HEK293 (cell line): ENCODE measurements around the gene PLEKHF1.

Source experiments
- CTCF ChIP-seq: fragments of 450-650 bp; formaldehyde crosslinking; IDR thresholded peaks from 2 replicates; pipeline ENCODE4 v1.5.1; 2016; ENCODE audit warnings: missing biosample characterization, missing genetic modification characterization
- KLF7 ChIP-seq: fragments of 450-650 bp; formaldehyde crosslinking; IDR thresholded peaks from 2 replicates; pipeline ENCODE4 v1.5.1; 2016; ENCODE audit warnings: missing biosample characterization, missing genetic modification characterization, borderline replicate concordance
- PATZ1 ChIP-seq: fragments of 450-650 bp; formaldehyde crosslinking; IDR thresholded peaks from 2 replicates; pipeline ENCODE4 v1.5.1; 2016; ENCODE audit warnings: missing biosample characterization, missing genetic modification characterization
- ZBTB1 ChIP-seq: fragments of 450-650 bp; formaldehyde crosslinking; IDR thresholded peaks from 2 replicates; pipeline ENCODE4 v1.5.1; 2016; ENCODE audit warnings: missing biosample characterization, missing genetic modification characterization
- ZFP69B ChIP-seq: fragments of 450-650 bp; formaldehyde crosslinking; IDR thresholded peaks from 2 replicates; pipeline ENCODE4 v1.5.1; 2016; ENCODE audit warnings: missing biosample characterization, missing genetic modification characterization
- ZNF16 ChIP-seq: fragments of 450-650 bp; formaldehyde crosslinking; IDR thresholded peaks from 2 replicates; pipeline ENCODE4 v1.5.1; 2016; ENCODE audit warnings: low read depth, missing biosample characterization, missing genetic modification characterization
- ZNF280C ChIP-seq: fragments of 450-650 bp; formaldehyde crosslinking; IDR thresholded peaks from 2 replicates; pipeline ENCODE4 v1.5.1; 2016; ENCODE audit warnings: missing biosample characterization, missing genetic modification characterization
- ZNF521 ChIP-seq: fragments of 450-650 bp; formaldehyde crosslinking; IDR thresholded peaks from 2 replicates; pipeline ENCODE4 v1.5.1; 2017; ENCODE audit warnings: missing biosample characterization, mild to moderate bottlenecking, missing genetic modification characterization
- ZNF629 ChIP-seq: fragments of 450-650 bp; formaldehyde crosslinking; IDR thresholded peaks from 2 replicates; pipeline ENCODE4 v1.5.1; 2017; ENCODE audit warnings: missing biosample characterization, missing genetic modification characterization
- ZSCAN30 ChIP-seq: fragments of 450-650 bp; IDR thresholded peaks from 2 replicates; pipeline ENCODE4 v1.5.1; 2018; ENCODE audit warnings: missing biosample characterization, mild to moderate bottlenecking, missing genetic modification characterization, moderate library complexity
- TF ChIP-seq, protein P1 (sequence below): fragments of 450-650 bp; IDR thresholded peaks from 2 replicates; pipeline ENCODE4 v1.5.1; 2018; ENCODE audit warnings: missing biosample characterization, missing genetic modification characterization
- TF ChIP-seq, protein P2 (sequence below): fragments of 450-650 bp; formaldehyde crosslinking; IDR thresholded peaks from 2 replicates; pipeline ENCODE4; 2016; ENCODE audit warnings: missing biosample characterization, missing genetic modification characterization
- TF ChIP-seq, protein P3 (sequence below): fragments of 450-650 bp; formaldehyde crosslinking; IDR thresholded peaks from 2 replicates; pipeline ENCODE4 v1.5.1; 2016; ENCODE audit warnings: missing biosample characterization, missing genetic modification characterization

DNA sequence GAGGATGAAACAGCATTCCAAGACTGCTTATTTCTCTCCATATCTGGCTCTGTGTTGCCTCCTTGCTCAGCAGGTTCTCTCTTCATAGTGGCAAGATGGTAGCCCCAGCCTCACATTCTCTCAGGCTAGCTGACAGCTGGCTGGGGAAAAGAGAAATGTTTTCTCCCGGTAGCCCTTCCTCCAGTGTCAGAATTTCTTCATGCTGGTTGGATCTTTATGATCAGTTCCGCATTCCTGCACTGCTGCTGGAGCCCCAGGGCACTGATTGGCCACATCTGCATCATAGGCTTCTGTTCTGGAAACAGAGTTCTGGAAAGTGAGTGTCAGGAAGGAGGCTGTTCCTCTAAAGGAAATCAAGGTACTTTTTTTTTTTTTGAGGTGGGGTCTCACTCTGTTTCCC is 34.6 kb upstream of the PLEKHF1 start:
- TF ChIP-seq ZNF521 (tag by site-specific recombination), result no peak
- no peak for TF ChIP-seq CTCF
- TF ChIP-seq ZSCAN30, result no peak
- TF ChIP-seq, protein P1, sequence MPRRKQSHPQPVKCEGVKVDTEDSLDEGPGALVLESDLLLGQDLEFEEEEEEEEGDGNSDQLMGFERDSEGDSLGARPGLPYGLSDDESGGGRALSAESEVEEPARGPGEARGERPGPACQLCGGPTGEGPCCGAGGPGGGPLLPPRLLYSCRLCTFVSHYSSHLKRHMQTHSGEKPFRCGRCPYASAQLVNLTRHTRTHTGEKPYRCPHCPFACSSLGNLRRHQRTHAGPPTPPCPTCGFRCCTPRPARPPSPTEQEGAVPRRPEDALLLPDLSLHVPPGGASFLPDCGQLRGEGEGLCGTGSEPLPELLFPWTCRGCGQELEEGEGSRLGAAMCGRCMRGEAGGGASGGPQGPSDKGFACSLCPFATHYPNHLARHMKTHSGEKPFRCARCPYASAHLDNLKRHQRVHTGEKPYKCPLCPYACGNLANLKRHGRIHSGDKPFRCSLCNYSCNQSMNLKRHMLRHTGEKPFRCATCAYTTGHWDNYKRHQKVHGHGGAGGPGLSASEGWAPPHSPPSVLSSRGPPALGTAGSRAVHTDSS (tag by site-specific recombination), result no peak
- no peak for TF ChIP-seq PATZ1 (tag by site-specific recombination)
- TF ChIP-seq KLF7, result no peak
- no peak for TF ChIP-seq ZNF280C (tag by site-specific recombination)
- TF ChIP-seq, protein P2, sequence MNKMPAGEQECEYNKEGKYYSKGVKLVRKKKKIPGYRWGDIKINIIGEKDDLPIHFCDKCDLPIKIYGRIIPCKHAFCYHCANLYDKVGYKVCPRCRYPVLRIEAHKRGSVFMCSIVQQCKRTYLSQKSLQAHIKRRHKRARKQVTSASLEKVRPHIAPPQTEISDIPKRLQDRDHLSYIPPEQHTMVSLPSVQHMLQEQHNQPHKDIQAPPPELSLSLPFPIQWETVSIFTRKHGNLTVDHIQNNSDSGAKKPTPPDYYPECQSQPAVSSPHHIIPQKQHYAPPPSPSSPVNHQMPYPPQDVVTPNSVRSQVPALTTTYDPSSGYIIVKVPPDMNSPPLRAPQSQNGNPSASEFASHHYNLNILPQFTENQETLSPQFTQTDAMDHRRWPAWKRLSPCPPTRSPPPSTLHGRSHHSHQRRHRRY (tag by site-specific recombination), result no peak
- TF ChIP-seq ZBTB1 (tag by site-specific recombination), result no peak
- TF ChIP-seq, protein P3, sequence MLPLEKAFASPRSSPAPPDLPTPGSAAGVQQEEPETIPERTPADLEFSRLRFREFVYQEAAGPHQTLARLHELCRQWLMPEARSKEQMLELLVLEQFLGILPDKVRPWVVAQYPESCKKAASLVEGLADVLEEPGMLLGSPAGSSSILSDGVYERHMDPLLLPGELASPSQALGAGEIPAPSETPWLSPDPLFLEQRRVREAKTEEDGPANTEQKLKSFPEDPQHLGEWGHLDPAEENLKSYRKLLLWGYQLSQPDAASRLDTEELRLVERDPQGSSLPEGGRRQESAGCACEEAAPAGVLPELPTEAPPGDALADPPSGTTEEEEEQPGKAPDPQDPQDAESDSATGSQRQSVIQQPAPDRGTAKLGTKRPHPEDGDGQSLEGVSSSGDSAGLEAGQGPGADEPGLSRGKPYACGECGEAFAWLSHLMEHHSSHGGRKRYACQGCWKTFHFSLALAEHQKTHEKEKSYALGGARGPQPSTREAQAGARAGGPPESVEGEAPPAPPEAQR (tag by site-specific recombination), result no peak
- TF ChIP-seq ZNF629 (tag by site-specific recombination), result no peak
- TF ChIP-seq ZFP69B, result no peak
- TF ChIP-seq ZNF16 (tag by site-specific recombination), result no peak
